Mesothelial cell of epicardium (in vitro differentiated cells): ENCODE results near the gene CCL8. TPM values are rescaled to one million over a fixed set of nuclear protein-coding genes. Genes with fewer than 3 reads are reported as not detected.

Source experiments
- DNase-seq, 2 experiments: peaks; one replicate each; pipeline ENCODE4 v3.0.0; 2021; ENCODE audit warnings: low spot score in 2 of 2; ENCODE audit not compliant: unreplicated experiment in 2 of 2
- H3K27ac Mint-ChIP-seq: 2 replicates; pipeline ENCODE4 v1.8.0; 2021; ENCODE audit warnings: mixed read lengths
- H3K27me3 Mint-ChIP-seq: 2 replicates; pipeline ENCODE4 v1.8.0; 2021; ENCODE audit warnings: low read depth, mixed read lengths
- H3K36me3 Mint-ChIP-seq: 2 replicates; pipeline ENCODE4 v1.8.0; 2021; ENCODE audit warnings: mixed read lengths
- H3K4me1 Mint-ChIP-seq: 2 replicates; pipeline ENCODE4 v1.8.0; 2021; ENCODE audit warnings: mixed read lengths
- H3K4me3 Mint-ChIP-seq: 2 replicates; pipeline ENCODE4 v1.8.0; 2021; ENCODE audit warnings: mild to moderate bottlenecking, moderate library complexity, mixed read lengths
- H3K9me3 Mint-ChIP-seq: 2 replicates; pipeline ENCODE4 v1.8.0; 2021; ENCODE audit warnings: mixed read lengths
- total RNA-seq: library from RNA; stranded (reverse); gene quantifications from 3 replicates; pipeline ENCODE4 v1.2.1, GENCODE V29; 2021
- TF ChIP-seq, protein P1 (sequence below): fragments of 200-600 bp; sonication (generic); IDR thresholded peaks from one replicate; pipeline ENCODE4 v1.5.0; 2021; ENCODE audit warnings: antibody characterized with exemption; ENCODE audit not compliant: unreplicated experiment

CCL8 gene
- total RNA-seq, 1 donor from 2014 or later, result not detected

DNA sequence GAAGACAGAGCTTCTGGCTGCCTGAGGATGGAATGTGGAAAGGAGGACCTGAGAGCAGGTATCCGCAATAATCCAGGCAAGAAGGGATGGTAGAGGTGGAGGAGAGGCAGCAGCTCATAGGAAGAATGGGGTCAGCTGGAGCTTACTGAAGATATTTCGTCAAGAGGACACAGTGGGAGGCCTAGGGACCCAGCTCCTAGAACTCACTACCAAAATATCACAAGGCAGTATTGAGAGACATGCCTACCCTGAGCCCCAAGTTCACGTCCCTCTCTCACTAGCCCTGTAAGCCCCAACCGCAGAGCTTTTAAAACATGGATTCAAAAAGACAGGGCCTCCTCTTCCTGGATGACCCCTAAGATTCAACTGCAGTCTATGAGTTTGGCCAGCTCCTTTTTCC is 14.2 kb upstream of the CCL8 start:
- DNase-seq, result no peak
- TF ChIP-seq, protein P1, sequence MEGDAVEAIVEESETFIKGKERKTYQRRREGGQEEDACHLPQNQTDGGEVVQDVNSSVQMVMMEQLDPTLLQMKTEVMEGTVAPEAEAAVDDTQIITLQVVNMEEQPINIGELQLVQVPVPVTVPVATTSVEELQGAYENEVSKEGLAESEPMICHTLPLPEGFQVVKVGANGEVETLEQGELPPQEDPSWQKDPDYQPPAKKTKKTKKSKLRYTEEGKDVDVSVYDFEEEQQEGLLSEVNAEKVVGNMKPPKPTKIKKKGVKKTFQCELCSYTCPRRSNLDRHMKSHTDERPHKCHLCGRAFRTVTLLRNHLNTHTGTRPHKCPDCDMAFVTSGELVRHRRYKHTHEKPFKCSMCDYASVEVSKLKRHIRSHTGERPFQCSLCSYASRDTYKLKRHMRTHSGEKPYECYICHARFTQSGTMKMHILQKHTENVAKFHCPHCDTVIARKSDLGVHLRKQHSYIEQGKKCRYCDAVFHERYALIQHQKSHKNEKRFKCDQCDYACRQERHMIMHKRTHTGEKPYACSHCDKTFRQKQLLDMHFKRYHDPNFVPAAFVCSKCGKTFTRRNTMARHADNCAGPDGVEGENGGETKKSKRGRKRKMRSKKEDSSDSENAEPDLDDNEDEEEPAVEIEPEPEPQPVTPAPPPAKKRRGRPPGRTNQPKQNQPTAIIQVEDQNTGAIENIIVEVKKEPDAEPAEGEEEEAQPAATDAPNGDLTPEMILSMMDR, result no peak
- Mint-ChIP-seq H3K9me3 (no peaks in the 10 kb centered on the region), H3K36me3 (no peaks in the 10 kb centered on the region), H3K4me1 (no peaks in the 10 kb centered on the region), H3K27me3 (peaks cover 24% of the 10 kb centered on the region), H3K4me3 (no peak overlapping the region), H3K27ac (no peak overlapping the region)

GRCh38 chr17:34305606-34306005 is 13.6 kb upstream of the CCL8 start:
- H3K27ac Mint-ChIP-seq, result no peak overlapping the region
- no peak for DNase-seq
- TF ChIP-seq, protein P1, result no peak

DNA sequence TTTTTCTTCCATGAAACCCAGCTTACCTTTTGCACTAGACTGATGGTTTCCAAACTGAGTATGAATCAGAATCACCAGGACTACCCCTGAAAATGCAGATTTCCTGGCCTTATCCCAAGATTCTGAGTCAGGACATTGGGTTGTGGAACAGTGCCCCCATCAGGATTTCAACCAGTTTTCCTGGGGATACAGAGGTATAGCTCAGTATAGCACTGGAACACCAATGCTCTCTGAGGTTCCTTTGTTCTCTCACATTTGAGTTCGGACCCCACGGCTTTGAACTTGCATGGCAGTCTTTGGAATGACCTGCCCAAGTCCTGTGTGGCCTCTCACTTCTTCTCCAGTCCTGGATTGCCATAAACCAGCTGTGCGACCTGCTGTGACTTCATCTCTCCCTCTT is 12.8 kb upstream of the CCL8 start:
- Mint-ChIP-seq H3K27me3 (peaks cover 28% of the 10 kb centered on the region), H3K27ac (no peak overlapping the region), H3K9me3 (no peaks in the 10 kb centered on the region)

More at GRCh38 chr17:34305606-34306005, 13.6 kb upstream of the CCL8 start:
- Mint-ChIP-seq H3K4me1 (no peaks in the 10 kb centered on the region), H3K9me3 (no peaks in the 10 kb centered on the region), H3K27me3 (peaks cover 24% of the 10 kb centered on the region), H3K4me3 (no peak overlapping the region), H3K36me3 (no peaks in the 10 kb centered on the region)

DNA sequence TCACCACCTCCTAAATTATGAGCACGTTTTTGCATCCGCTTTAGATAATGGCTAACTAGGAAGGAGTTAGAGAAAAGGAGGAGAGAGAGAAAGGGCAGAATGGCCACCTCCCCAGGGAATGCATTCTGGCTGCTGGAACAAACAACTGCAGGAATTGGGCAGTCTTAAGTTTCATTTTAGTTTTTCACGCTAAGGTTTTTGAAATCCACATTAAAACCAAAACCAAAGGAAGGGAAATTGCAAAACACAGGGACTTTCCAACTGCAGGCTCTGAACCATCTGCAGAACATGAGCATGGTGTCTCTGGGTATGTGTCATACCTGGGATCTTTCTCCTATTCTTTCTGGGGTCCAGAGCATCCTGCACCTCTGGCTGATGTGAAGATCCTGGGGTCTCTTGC is 12.1 kb upstream of the CCL8 start:
- no peak overlapping the region for H3K27ac Mint-ChIP-seq
- peaks cover 5% of the 10 kb centered on the region for H3K4me1 Mint-ChIP-seq
- no peaks in the 10 kb centered on the region for H3K36me3 Mint-ChIP-seq
- TF ChIP-seq, protein P1, result no peak
- no peaks in the 10 kb centered on the region for H3K9me3 Mint-ChIP-seq
- no peak overlapping the region for H3K4me3 Mint-ChIP-seq
- DNase-seq, result no peak
- peaks cover 30% of the 10 kb centered on the region for H3K27me3 Mint-ChIP-seq

More for the DNA sequence above, 12.8 kb upstream of the CCL8 start:
- Mint-ChIP-seq H3K4me1 (no peaks in the 10 kb centered on the region), H3K36me3 (no peaks in the 10 kb centered on the region), H3K4me3 (no peak overlapping the region)
- no peak for DNase-seq
- TF ChIP-seq, protein P1, result no peak

DNA sequence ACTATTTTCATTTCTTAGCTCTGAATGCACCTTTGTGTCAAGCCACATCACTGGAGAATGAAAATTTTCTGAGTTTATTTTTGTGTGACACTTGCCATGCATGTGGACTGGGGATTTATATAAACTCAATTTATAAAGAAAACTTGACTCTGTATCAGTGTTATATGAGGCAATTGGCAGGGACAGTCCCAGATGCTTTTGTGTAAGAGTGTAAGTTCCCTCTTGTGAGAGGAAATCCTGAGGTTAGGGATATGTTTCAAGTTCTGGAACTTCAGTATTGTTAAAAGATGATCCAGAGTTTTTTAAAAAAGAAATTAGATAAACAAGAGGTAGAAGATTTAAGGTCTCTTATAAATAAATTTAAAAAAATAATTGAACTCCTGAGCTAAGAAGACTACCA is 10.9 kb upstream of the CCL8 start:
- H3K9me3 Mint-ChIP-seq, result no peaks in the 10 kb centered on the region
- no peak overlapping the region for H3K4me3 Mint-ChIP-seq
- H3K27me3 Mint-ChIP-seq, result peaks cover 37% of the 10 kb centered on the region
- peaks cover 7% of the 10 kb centered on the region for H3K4me1 Mint-ChIP-seq
- H3K27ac Mint-ChIP-seq, result no peak overlapping the region
- TF ChIP-seq, protein P1, result no peak
- DNase-seq, result no peak
- no peaks in the 10 kb centered on the region for H3K36me3 Mint-ChIP-seq

GRCh38 chr17:34311291-34311690 is 7.9 kb upstream of the CCL8 start:
- DNase-seq, result no peak
- TF ChIP-seq, protein P1, result no peak
- peaks cover 7% of the 10 kb centered on the region for H3K4me1 Mint-ChIP-seq
- no peaks in the 10 kb centered on the region for H3K36me3 Mint-ChIP-seq
- no peaks in the 10 kb centered on the region for H3K9me3 Mint-ChIP-seq
- peaks cover 55% of the 10 kb centered on the region for H3K27me3 Mint-ChIP-seq
- H3K4me3 Mint-ChIP-seq, result no peak overlapping the region
- no peak overlapping the region for H3K27ac Mint-ChIP-seq
